HEK293 (cell line): ENCODE data around the gene TBL1X.

Experiments
- MYNN ChIP-seq: fragments of 450-650 bp; formaldehyde crosslinking; IDR thresholded peaks from 2 replicates; pipeline ENCODE4 v1.5.1; 2016; ENCODE audit warnings: missing biosample characterization, missing genetic modification characterization, borderline replicate concordance
- MZF1 ChIP-seq: fragments of 450-650 bp; formaldehyde crosslinking; IDR thresholded peaks from 2 replicates; pipeline ENCODE4 v1.5.1; 2017; ENCODE audit warnings: missing biosample characterization, missing genetic modification characterization, borderline replicate concordance
- SCRT2 ChIP-seq: fragments of 450-650 bp; formaldehyde crosslinking; IDR thresholded peaks from 2 replicates; pipeline ENCODE4 v1.5.1; 2016; ENCODE audit warnings: missing biosample characterization, missing genetic modification characterization
- SETDB1 ChIP-seq: IDR thresholded peaks from one replicate; pipeline ENCODE4 v1.6.1; 2017; ENCODE audit warnings: mild to moderate bottlenecking, low read length, moderate library complexity, mixed read lengths; ENCODE audit not compliant: insufficient read length
- SP2 ChIP-seq: fragments of 450-650 bp; formaldehyde crosslinking; IDR thresholded peaks from 2 replicates; pipeline ENCODE4 v1.5.1; 2016; ENCODE audit warnings: missing biosample characterization, missing genetic modification characterization
- TCF7L2 ChIP-seq: IDR thresholded peaks from 2 replicates; pipeline ENCODE4 v1.6.1; 2011; ENCODE audit warnings: low read depth, mild to moderate bottlenecking, inconsistent platforms, low read length, moderate library complexity, borderline replicate concordance
- ZBTB20 ChIP-seq: fragments of 450-650 bp; formaldehyde crosslinking; IDR thresholded peaks from 2 replicates; pipeline ENCODE4 v1.5.1; 2016; ENCODE audit warnings: missing biosample characterization, missing genetic modification characterization
- ZNF133 ChIP-seq: fragments of 450-650 bp; formaldehyde crosslinking; IDR thresholded peaks from 2 replicates; pipeline ENCODE4 v1.5.1; 2016; ENCODE audit warnings: missing biosample characterization, missing genetic modification characterization
- ZNF24 ChIP-seq: fragments of 450-650 bp; formaldehyde crosslinking; IDR thresholded peaks from 2 replicates; pipeline ENCODE4 v1.5.1; 2016; ENCODE audit warnings: missing biosample characterization, missing genetic modification characterization
- ZNF449 ChIP-seq: fragments of 450-650 bp; formaldehyde crosslinking; IDR thresholded peaks from 2 replicates; pipeline ENCODE4 v1.5.1; 2017; ENCODE audit warnings: missing biosample characterization, mild to moderate bottlenecking, missing genetic modification characterization, moderate library complexity
- ZNF585B ChIP-seq: fragments of 450-650 bp; formaldehyde crosslinking; IDR thresholded peaks from 2 replicates; pipeline ENCODE4 v1.5.1; 2016; ENCODE audit warnings: missing biosample characterization, missing genetic modification characterization
- TF ChIP-seq, protein P1 (sequence below): fragments of 450-650 bp; formaldehyde crosslinking; IDR thresholded peaks from 2 replicates; pipeline ENCODE4 v1.5.1; 2016; ENCODE audit warnings: missing biosample characterization, missing genetic modification characterization
- TF ChIP-seq, protein P2 (sequence below): fragments of 450-650 bp; formaldehyde crosslinking; IDR thresholded peaks from 2 replicates; pipeline ENCODE4 v1.5.1; 2016; ENCODE audit warnings: missing biosample characterization, missing genetic modification characterization

GRCh38 chrX:9788911-9789310 lies 324.1 kb downstream of the TBL1X start:
- TF ChIP-seq, protein P1, sequence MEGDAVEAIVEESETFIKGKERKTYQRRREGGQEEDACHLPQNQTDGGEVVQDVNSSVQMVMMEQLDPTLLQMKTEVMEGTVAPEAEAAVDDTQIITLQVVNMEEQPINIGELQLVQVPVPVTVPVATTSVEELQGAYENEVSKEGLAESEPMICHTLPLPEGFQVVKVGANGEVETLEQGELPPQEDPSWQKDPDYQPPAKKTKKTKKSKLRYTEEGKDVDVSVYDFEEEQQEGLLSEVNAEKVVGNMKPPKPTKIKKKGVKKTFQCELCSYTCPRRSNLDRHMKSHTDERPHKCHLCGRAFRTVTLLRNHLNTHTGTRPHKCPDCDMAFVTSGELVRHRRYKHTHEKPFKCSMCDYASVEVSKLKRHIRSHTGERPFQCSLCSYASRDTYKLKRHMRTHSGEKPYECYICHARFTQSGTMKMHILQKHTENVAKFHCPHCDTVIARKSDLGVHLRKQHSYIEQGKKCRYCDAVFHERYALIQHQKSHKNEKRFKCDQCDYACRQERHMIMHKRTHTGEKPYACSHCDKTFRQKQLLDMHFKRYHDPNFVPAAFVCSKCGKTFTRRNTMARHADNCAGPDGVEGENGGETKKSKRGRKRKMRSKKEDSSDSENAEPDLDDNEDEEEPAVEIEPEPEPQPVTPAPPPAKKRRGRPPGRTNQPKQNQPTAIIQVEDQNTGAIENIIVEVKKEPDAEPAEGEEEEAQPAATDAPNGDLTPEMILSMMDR (tag by site-specific recombination): no peak
- TF ChIP-seq MZF1 (no peak), TCF7L2 (no peak), ZBTB20 (tag by site-specific recombination) (no peak), MYNN (tag by site-specific recombination) (no peak), SP2 (tag by site-specific recombination) (no peak), ZNF449 (tag by site-specific recombination) (no peak), SCRT2 (tag by site-specific recombination) (no peak), SETDB1 (no peak), ZNF133 (tag by site-specific recombination) (no peak), ZNF24 (tag by site-specific recombination) (no peak), ZNF585B (tag by site-specific recombination) (no peak)
- TF ChIP-seq, protein P2, sequence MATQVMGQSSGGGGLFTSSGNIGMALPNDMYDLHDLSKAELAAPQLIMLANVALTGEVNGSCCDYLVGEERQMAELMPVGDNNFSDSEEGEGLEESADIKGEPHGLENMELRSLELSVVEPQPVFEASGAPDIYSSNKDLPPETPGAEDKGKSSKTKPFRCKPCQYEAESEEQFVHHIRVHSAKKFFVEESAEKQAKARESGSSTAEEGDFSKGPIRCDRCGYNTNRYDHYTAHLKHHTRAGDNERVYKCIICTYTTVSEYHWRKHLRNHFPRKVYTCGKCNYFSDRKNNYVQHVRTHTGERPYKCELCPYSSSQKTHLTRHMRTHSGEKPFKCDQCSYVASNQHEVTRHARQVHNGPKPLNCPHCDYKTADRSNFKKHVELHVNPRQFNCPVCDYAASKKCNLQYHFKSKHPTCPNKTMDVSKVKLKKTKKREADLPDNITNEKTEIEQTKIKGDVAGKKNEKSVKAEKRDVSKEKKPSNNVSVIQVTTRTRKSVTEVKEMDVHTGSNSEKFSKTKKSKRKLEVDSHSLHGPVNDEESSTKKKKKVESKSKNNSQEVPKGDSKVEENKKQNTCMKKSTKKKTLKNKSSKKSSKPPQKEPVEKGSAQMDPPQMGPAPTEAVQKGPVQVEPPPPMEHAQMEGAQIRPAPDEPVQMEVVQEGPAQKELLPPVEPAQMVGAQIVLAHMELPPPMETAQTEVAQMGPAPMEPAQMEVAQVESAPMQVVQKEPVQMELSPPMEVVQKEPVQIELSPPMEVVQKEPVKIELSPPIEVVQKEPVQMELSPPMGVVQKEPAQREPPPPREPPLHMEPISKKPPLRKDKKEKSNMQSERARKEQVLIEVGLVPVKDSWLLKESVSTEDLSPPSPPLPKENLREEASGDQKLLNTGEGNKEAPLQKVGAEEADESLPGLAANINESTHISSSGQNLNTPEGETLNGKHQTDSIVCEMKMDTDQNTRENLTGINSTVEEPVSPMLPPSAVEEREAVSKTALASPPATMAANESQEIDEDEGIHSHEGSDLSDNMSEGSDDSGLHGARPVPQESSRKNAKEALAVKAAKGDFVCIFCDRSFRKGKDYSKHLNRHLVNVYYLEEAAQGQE (tag by site-specific recombination): no peak
